Kidney epithelial cell (primary cell): ENCODE results near the gene MUC2. TPM values are rescaled to one million over a fixed set of nuclear protein-coding genes. Genes with fewer than 3 reads are reported as not detected.

Source experiments
- DNase-seq: peaks from one replicate; pipeline ENCODE4 v3.0.0-alpha.2; 2010; ENCODE audit warnings: low read depth
- H3K27me3 ChIP-seq: 2 replicates; pipeline ENCODE4 v1.6.0; 2011; ENCODE audit warnings: low read length; ENCODE audit not compliant: control insufficient read depth, insufficient read depth
- H3K36me3 ChIP-seq: 2 replicates; pipeline ENCODE4 v1.5.1; 2011; ENCODE audit warnings: low read length; ENCODE audit not compliant: control insufficient read depth, insufficient read depth
- H3K4me3 ChIP-seq: 2 replicates; pipeline ENCODE4 v1.5.1; 2011; ENCODE audit warnings: low read depth, mild to moderate bottlenecking, control low read depth, low read length
- total RNA-seq: library from RNA; depleted of rRNA; stranded (reverse); fragments of >200 nt; gene quantifications from 2 replicates; pipeline ENCODE4 v1.2.3, GENCODE V29; 2015
- TF ChIP-seq, protein P1 (sequence below): IDR thresholded peaks from 2 replicates; pipeline ENCODE4 v1.5.1; 2011; ENCODE audit warnings: mild to moderate bottlenecking, moderate library complexity, low read length, control low read depth, inconsistent platforms; ENCODE audit not compliant: insufficient read depth, poor library complexity, severe bottlenecking

The MUC2 gene
- total RNA-seq, 1 donor from 2014 or later: not detected

GRCh38 chr11:1034456-1035295, 40.0 kb upstream of the MUC2 start:
- Histone ChIP-seq H3K36me3 (no peaks in the 10 kb centered on the region), H3K4me3 (no peak overlapping the region), H3K27me3 (peaks cover 23% of the 10 kb centered on the region)
- DNase-seq: no peak
- TF ChIP-seq, protein P1, sequence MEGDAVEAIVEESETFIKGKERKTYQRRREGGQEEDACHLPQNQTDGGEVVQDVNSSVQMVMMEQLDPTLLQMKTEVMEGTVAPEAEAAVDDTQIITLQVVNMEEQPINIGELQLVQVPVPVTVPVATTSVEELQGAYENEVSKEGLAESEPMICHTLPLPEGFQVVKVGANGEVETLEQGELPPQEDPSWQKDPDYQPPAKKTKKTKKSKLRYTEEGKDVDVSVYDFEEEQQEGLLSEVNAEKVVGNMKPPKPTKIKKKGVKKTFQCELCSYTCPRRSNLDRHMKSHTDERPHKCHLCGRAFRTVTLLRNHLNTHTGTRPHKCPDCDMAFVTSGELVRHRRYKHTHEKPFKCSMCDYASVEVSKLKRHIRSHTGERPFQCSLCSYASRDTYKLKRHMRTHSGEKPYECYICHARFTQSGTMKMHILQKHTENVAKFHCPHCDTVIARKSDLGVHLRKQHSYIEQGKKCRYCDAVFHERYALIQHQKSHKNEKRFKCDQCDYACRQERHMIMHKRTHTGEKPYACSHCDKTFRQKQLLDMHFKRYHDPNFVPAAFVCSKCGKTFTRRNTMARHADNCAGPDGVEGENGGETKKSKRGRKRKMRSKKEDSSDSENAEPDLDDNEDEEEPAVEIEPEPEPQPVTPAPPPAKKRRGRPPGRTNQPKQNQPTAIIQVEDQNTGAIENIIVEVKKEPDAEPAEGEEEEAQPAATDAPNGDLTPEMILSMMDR: no peak

- Histone ChIP-seq H3K4me3 (no peak overlapping the region), H3K36me3 (no peaks in the 10 kb centered on the region), H3K27me3 (peaks cover 21% of the 10 kb centered on the region)
- TF ChIP-seq, protein P1: no peak
- no peak for DNase-seq
Observed at GRCh38 chr11:1035577-1036283, 38.9 kb upstream of the MUC2 start.

DNA sequence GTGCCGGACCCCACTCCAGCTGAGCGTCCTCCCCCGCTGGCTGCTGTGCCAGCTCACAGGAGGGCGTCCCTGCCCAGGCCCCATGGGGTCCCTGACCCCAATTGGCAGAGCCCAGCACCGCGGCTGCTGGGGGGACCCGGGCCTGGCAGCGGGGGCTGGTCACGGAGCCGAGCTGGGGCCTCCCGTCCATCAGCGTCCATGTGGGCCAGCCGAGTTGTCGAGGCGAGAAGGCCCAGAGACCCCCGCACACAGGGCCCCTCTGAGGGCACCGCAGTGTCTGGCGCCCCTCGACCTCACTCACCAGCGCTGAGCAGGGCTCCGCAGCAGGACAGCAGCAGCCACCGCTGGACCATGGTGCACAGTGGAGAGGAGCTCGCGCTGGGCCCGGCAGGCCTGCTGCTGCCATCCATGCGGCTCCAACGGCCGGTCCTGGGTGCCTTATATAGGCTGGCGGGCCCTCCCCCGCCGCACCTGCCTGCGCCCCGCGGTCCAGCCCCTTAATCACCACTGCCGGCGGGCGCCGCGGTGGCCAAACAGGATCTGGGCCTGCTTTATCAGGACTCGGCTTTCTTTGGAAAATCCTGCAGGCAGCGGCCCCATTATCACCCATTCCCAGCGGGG, 38.3 kb upstream of the MUC2 start, which contains the start of gene MUC6:
Gene MUC6 (minus strand): TSS at position 416 of the 621 bp plus-strand sequence. CDS start 63 bp downstream, at position 353.
- H3K36me3 ChIP-seq: no peaks in the 10 kb centered on the region
- TF ChIP-seq, protein P1: no peak
- peaks cover 21% of the 10 kb centered on the region for H3K27me3 ChIP-seq
- DNase-seq: no peak
- H3K4me3 ChIP-seq: no peak within 1 kb of the TSS

DNA sequence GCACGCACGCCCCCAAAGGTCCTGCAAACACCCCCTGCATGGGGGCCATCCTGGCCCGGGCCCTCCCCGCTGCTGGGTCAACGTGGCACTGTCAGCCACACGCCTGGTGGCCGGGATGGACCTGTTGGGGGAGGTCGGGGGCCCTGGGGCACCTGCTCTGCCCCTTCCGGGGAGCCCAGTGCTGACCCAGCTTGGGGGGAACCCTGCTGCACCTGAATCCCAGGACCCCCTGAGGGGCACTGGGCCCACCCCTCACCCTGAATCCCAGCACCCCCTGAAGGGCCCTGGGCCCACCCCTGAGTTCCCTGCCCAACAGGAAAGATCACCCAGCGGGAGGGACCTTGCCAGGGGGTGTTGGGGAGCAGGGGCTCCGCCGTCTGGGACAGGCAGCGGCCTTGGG, 37.7 kb upstream of the MUC2 start:
- H3K4me3 ChIP-seq: no peak overlapping the region
- H3K27me3 ChIP-seq: peaks cover 21% of the 10 kb centered on the region
- DNase-seq: no peak
- no peaks in the 10 kb centered on the region for H3K36me3 ChIP-seq
- TF ChIP-seq, protein P1: no peak

DNA sequence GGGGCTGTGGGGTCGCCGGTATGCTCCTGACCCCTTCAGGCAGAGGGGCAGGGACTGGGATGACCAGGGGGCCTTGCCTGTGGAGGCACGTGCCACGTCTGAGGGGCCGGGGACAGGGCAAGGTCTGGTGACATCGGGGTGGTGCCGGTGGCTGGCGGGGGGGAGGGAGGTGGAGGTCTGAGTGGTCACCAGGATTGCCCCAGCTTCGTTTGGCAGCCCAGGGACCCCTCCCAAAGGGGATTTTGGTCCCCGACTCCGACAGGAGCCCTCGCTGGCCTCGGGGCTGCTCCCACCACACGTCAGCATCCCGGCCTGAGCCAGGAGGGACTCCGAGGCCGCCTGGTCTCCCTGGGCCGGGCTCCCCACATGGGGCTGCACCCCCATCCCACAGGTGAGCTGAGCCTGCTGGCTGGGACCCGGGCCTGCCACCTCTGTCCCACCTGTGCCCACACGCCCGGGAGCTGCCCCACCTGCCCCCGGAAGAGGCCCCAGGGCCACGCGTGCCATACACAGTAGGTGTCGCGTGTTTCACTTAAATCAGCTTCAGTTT, 37.1 kb upstream of the MUC2 start:
- DNase-seq: no peak
- TF ChIP-seq, protein P1: no peak
- no peak overlapping the region for H3K4me3 ChIP-seq
- no peaks in the 10 kb centered on the region for H3K36me3 ChIP-seq
- peaks cover 21% of the 10 kb centered on the region for H3K27me3 ChIP-seq
